ENCODE measurements around the gene TMEM144.
A peak's percentile ranks its signal among the peaks of the same experiment; 100 is the strongest.
"Not testable (repeated sequence)": the region's sequence is repeated elsewhere in the genome, so short reads cannot be mapped to it uniquely, and the experiment has no call there.

The TMEM144 gene

GRCh38 chr4:158238575-158238974 is 28.3 kb downstream of the TMEM144 start:
- DNase-seq, result no peak

GRCh38 chr4:158239196-158239595 is 28.9 kb downstream of the TMEM144 start:
- no peak for DNase-seq

DNA sequence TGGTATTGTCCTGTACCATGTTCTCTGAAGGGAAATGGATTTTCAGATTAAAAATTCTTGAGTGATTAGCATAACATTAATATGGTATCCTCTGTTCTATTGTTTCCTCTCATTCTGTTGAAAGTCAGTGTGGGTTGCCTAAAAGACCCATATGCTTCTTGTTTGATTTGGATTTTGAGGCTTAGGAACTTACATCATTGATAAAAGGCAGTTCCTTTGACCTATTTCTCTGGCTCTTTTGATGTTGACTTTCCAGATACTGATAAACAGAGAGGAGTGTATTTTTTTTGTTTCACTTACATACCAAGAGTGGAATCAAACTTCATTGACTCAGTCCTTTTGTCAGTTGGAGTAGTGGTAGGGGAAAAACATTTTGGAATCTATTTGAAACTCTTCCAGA is 32.8 kb downstream of the TMEM144 start:
- no peak for DNase-seq

GRCh38 chr4:158250321-158250720 is 40.0 kb downstream of the TMEM144 start:
- no peak for DNase-seq

- DNase-seq, result peak in 1 of 5 experiments; percentile 39
Measured at GRCh38 chr4:158253350-158253980, 43.2 kb downstream of the TMEM144 start.

DNA sequence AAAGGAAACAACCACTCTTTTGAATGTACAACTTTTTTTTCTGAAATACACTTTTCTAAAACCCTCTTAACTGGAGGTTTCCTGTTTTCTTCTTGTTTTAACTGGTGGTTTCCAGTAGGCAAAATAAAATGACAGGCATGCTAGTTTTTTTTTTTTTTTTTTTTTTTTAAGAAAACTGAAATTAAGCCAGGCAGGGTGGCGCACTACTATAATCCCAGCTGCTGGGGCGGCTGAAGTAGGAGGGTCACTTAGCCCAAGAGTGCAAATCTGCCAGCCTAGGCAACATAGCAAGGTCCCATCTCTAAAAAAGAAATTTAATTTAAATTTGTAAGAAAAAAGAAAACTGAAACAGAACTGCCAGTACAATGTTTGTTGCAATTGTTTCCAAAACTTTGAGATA is 44.0 kb downstream of the TMEM144 start:
- no peak for DNase-seq

DNA sequence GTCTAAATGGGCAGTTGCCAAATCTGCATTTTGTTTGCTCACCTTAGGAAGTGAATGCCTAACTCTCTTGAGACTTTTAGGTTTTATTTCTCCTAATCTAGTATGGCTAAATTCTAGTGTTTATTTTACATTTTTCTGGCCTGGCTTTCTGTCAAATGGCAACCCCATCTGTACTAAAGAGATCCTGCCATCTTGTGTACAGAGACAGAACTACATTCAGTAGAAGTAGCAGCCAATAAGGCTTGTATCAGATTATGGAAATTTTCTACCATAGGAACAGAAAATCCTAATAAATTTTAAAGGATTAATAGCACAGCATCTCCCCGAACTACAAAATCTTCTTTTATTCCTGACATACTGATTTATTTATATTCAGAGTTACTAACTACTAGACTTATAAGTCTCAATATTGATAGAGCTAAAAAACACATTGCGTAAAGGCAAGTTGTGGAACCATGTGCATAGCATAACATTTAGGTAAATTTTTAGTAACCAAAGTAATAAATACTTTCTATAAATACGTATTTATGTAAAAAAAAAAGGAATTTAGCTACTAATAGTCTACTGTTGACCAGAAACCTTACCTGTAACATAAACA is 45.5 kb downstream of the TMEM144 start:
- peak in 1 of 5 experiments; percentile 2 for DNase-seq

- DNase-seq, result peak in 1 of 5 experiments; percentile 1
Measured at GRCh38 chr4:158259955-158260575, 49.8 kb downstream of the TMEM144 start.

- DNase-seq, result no peak
Measured at GRCh38 chr4:158261480-158261879, 51.2 kb downstream of the TMEM144 start.

DNA sequence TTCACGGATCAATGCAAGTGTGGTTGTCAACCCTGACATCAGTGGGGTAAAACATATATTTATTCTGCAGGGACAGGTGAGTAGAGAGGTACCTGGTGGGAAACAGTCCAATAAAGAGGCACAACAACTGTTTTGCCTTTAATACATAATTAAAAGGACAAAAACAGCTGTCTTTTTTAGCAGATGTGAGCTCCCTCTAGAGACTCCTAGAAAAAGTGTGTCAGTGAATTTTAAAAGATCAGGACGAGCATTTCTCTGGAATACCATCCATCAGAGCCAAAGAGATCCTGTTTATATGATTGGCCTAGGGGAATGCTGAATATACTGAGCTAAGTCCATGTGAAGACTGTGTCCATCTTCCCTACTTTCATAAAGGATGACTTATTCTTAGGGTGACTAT is 58.3 kb downstream of the TMEM144 start:
- DNase-seq, result no peak

- DNase-seq, result no peak
Measured at GRCh38 chr4:158274636-158275035, 64.3 kb downstream of the TMEM144 start.

DNA sequence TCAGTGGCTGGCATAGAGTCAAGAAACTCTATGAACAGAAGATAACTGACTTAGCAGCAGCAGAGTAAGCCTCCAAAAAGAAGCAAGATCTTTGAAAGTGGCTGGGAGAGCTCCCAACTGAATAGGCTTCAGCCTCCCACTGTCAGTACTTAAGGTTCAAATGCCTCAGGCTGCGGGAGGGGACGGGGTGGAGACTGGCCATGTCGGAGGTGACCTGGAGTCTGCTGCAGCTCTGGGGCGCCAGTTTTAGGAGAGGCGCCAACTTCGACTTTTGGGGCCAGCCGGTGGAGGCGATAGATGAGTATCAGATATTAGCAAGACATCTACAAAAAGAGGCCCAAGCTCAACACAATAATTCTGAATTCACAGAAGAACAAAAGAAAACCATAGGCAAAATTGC is 67.3 kb downstream of the TMEM144 start:
- DNase-seq, result no peak

GRCh38 chr4:158279052-158279451 is 68.8 kb downstream of the TMEM144 start:
- DNase-seq, result not testable (repeated sequence)

DNA sequence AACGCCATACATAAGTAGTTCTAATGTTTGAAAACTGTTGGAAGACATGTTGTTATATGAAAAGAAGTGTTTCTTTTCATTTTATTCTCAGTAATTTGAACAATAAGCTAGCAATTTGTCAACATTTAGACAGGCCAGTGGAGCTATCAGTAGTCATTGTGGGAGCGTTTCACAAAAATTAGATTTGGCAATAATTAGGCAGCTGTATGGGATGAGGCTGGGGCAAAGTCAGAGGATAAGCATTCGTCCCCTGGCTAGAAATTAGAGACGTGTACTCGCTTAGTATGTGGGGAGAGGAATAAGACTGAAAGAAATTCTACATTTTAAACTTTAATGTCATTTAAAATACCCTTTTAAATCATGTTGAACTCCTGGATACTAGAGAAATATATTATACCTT is 70.6 kb downstream of the TMEM144 start:
- DNase-seq, result no peak

DNA sequence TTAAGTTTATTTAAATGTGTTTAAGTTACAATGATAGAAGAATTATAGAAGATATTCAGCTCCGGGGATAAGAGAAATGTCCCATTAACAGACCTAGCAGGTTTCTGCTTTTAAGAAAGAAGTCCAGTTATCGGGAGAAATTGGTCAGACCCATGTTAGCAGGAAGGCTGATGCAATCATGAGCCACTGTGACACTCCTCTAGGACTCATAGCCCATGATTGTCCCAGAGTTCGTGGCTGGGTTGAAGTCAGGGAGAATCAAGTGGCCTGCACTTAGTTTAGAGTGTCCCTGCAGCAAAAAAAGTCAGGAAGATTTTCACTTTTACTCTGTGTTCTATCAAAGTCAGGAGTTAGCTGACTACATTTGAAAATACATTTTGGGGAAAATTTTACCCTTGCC is 72.0 kb downstream of the TMEM144 start:
- no peak for DNase-seq

GRCh38 chr4:158285429-158286216 is 75.3 kb downstream of the TMEM144 start:
- no peak for DNase-seq

DNA sequence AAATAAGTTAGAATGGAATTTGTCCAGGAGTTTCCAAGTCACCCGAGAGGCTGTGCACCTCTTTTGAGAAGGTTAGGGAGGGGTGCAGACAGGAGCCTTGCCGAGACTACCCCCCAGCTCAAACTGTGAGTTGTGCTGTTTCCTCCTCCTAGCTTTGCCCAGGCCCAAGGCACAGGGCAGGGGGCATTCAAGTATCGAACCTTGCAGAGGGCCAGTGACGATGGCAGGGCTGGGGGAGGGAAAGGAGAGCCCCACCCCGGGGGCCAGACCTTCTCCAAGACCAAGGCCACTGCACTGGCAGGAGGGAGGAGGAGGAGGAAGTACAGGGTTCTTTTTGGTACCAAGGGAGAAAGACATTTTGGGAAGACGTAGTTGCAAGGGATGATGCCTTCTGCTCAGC is 80.6 kb downstream of the TMEM144 start:
- no peak for DNase-seq

DNA sequence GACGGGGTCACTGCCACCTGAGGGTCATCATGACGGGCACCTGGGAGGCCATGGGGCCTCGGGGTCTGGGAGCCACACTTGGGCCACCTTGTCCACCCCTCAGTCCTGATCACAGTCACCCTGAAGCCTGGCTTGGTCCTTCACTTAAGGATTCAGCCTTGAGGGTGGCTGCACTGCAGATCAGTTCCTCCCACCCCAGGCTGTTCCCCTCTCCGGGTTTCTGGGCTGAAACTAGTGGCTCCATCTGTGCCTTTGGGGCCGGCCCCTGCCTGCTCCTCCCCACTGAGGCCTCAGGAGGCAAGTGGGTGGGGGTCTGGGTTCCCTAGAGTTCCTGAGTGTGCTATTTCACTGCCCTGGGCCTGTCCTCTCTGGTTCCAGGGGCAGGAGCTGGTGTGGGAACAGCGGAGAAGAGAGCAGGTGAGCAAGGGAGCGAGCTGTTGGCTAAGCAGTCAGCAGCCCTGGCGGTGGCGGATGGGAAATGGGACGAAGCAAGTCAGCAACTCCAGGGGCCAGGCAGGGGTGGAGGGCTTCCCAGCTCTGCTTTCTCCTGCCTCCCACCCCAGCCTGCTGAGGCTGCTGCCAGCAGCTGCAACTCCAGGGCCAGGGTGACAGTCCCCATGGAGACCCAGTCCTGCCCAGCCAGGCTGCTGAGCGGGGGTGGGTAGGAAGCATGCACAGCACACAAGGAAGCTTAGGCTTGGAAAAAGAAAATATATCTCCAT is 81.2 kb downstream of the TMEM144 start:
- no peak for DNase-seq

GRCh38 chr4:158292156-158292555 is 81.9 kb downstream of the TMEM144 start:
- no peak for DNase-seq

DNA sequence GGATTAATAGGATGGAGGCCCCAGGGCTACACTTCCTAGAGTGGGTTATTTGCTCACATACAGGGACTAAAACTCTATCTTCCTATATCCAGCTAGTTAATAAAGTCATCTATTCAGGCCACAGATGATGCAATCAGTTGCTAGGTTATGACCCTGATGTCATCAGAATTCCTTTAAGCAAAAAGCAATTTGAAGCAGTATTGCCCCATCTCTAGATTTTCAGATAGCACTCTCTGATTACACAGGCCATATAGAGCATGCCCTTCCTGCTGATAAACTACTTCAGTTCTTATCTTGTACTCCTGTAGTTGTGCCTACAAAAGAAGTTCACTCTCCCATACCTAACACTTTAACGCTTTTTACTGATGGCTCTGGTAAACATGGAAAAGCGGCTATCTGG is 84.8 kb downstream of the TMEM144 start:
- DNase-seq, result no peak

DNA sequence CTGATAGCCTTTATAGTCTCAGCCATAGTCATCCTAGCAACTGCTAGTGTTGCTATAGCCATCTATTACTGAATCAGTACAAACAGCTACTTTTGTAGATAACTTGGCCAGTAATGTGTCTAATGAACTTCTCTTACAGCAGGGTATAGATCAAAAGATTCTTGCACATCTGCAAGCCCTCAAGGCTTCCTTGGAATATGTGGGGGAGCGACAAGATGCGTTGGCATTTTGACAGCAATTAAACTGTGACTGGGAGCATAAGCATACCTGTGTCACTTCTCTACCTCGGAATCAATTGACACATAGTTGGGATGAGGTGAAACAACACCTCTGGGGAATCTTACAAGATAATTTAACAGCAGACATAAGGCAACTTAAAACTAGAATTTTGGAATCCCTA is 87.6 kb downstream of the TMEM144 start:
- DNase-seq, result no peak

DNA sequence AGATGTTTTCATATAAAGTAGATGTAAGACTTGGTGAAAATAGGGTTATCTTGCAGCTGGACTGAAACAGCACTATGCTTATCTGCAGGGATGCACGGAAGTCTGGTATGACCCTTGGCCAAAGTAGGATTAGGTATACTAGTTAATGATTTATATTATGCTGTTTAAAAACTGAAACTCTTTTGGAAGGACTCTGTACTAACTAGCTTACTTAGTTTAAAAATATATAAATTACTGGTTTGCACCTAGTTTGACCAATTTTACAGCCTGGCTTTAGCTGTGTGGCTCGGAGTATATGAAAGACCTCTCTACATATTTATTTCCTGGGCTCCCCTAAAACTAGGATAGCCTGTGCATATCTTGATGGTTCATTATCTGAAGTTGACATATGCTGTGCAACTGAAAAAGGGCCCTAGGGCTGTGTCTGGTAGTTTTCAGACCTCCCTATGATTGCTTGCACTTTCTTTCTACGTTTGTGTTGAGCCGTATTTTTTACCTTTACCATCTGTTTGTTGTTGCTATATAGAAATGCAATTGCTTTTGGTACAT is 89.2 kb downstream of the TMEM144 start:
- no peak for DNase-seq

GRCh38 chr4:158300012-158300411 is 89.7 kb downstream of the TMEM144 start:
- DNase-seq, result no peak
